ENCODE results near the gene PDE9A. TPM values are rescaled to one million over a fixed set of nuclear protein-coding genes. Genes with fewer than 3 reads are reported as not detected.
A peak's percentile ranks its signal among the peaks of the same experiment; 100 is the strongest.

Gene PDE9A
- total and polyA plus RNA-seq, 2 of the 4 experiments (the other 2 are of a cell fraction), result 0.89 to 0.90 TPM

DNA sequence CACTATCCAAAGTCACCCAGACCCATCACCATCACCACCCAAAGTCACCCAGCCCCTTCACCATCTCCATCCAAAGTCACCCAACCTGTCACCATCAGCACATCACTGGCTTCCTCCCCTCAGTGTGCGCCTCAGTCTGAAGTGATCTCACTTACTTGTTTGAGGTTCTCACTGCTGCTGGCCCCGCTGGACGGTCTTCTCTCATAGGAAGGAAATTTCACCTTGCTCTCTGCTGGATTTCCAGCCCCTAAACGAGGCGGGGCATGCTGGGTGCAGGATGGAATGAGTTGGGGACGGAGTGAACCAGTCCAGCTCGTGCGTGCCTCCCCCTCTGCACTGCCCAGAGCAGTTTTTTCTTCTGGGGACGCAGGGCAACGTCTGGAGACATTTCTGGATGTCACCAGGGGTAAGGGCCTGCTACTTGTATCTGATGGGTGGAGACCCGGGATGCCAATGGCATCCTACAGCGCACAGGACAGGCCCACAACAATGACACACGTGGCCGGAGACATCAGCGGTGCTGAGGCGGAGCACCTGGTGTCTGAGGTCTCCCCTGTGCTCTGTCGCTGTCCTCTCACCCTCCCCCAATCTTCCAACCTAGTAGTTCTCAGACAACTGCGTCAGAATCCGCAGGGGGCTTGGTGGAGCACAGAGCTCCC lies 38.6 kb downstream of the PDE9A start:
- Histone ChIP-seq H2BK15ac (ENCODE audit: low read depth, low read length) (no peak overlapping the region), H3K9ac (ENCODE audit: low read depth, low read length) (no peak overlapping the region), H3K27me3 (ENCODE audit: control insufficient read depth, insufficient read depth, low read length) (no peaks in the 10 kb centered on the region), H3K4ac (ENCODE audit: low read depth, low read length) (no peak overlapping the region), H2AFZ (replicated peaks; ENCODE audit: low read length, poor library complexity) (no peak overlapping the region), H4K5ac (ENCODE audit: low read depth, low read length) (no peak overlapping the region), H2BK20ac (ENCODE audit: low read depth, low read length) (no peak overlapping the region), H3K36me3 (ENCODE audit: control insufficient read depth, insufficient read depth, low read length) (no peaks in the 10 kb centered on the region), H3K9me1 (ENCODE audit: insufficient read depth, low read length) (no peaks in the 10 kb centered on the region), H3K79me1 (ENCODE audit: low read depth in 1 of 2, low read length in 2 of 2) (no peaks in the 10 kb centered on the region), H4K91ac (ENCODE audit: insufficient read depth, low read depth, low read length) (no peak overlapping the region), H4K20me1 (ENCODE audit: insufficient read depth, low read length) (no peaks in the 10 kb centered on the region), H4K8ac (ENCODE audit: low read depth in 2 of 2, low read length in 2 of 2) (no peak overlapping the region), H3K14ac (replicated peaks; ENCODE audit: low read depth, low read length) (no peak overlapping the region), H3K4me1 (ENCODE audit: control insufficient read depth, insufficient read depth, low read length) (peaks cover 2% of the 10 kb centered on the region; the same call in 1 of the 2 replicates), H3K9me3 (ENCODE audit: control insufficient read depth, insufficient read depth, low read length) (no peaks in the 10 kb centered on the region; the same call in 1 of the 2 replicates), H2BK120ac (ENCODE audit: low read depth, low read length) (no peak overlapping the region), H3K4me3 (ENCODE audit: insufficient read depth, low read depth, low read length) (no peak overlapping the region), H3K4me2 (ENCODE audit: low read depth, low read length) (no peak overlapping the region), H2AK5ac (ENCODE audit: low read depth, low read length) (no peak overlapping the region), H3K56ac (ENCODE audit: extremely low read depth, insufficient read depth, low read length) (no peak overlapping the region), H3K18ac (ENCODE audit: low read depth, low read length) (no peak overlapping the region), H2AK9ac (replicated peaks; ENCODE audit: low read depth, low read length, poor library complexity) (peak overlapping the region; percentile 48), H2BK5ac (ENCODE audit: low read depth, low read length, poor library complexity, severe bottlenecking) (no peak overlapping the region), H3K27ac (ENCODE audit: insufficient read depth, low read length) (no peak overlapping the region), H3K23ac (ENCODE audit: low read depth, low read length) (no peak overlapping the region)
- in situ Hi-C loops (cut with MboI; ENCODE audit: low sequenced_read_pairs) (no loop called here), intact Hi-C loops (cut with micrococcal nuclease) (no loop called here), dilution Hi-C loops (cut with HindIII; ENCODE audit: low sequenced_read_pairs, unreplicated experiment) (no loop called here)
- DNase-seq, result no peak
- ChIA-PET CTCF (no interaction called here), POLR2A (ENCODE audit: unreplicated experiment) (no interaction called here)
- no TSS peak for BruUV-seq (replicated peaks)
- TF ChIP-seq RAD21 (IDR thresholded peaks at IDR 0.05; ENCODE audit: low read length) (no peak), POLR2A (IDR thresholded peaks at IDR 0.05; ENCODE audit: low read depth, low read length) (no peak), USF2 (IDR thresholded peaks at IDR 0.05; ENCODE audit: low read depth, low read length) (no peak), BHLHE40 (IDR thresholded peaks at IDR 0.05; ENCODE audit: low read depth, low read length) (no peak), RCOR1 (IDR thresholded peaks at IDR 0.05; ENCODE audit: insufficient replicate concordance, low read length) (no peak), RFX5 (IDR thresholded peaks at IDR 0.05; ENCODE audit: low read depth, low read length) (no peak), NFE2L2 (IDR thresholded peaks at IDR 0.05; ENCODE audit: low read depth, low read length) (no peak), MAFK (IDR thresholded peaks at IDR 0.05; ENCODE audit: low read depth, low read length) (no peak), FOS (IDR thresholded peaks at IDR 0.05; ENCODE audit: low read depth, low read length) (no peak), MXI1 (IDR thresholded peaks at IDR 0.05; ENCODE audit: borderline replicate concordance, low read depth, low read length) (no peak), MAZ (IDR thresholded peaks at IDR 0.05; ENCODE audit: borderline replicate concordance, low read depth, low read length) (no peak), SMC3 (IDR thresholded peaks at IDR 0.05; ENCODE audit: low read depth, low read length) (no peak), CHD1 (IDR thresholded peaks at IDR 0.05; ENCODE audit: low read depth, low read length) (no peak), CEBPB (IDR thresholded peaks at IDR 0.05; ENCODE audit: low read depth, low read length) (no peak)
- TF ChIP-seq, protein P1, sequence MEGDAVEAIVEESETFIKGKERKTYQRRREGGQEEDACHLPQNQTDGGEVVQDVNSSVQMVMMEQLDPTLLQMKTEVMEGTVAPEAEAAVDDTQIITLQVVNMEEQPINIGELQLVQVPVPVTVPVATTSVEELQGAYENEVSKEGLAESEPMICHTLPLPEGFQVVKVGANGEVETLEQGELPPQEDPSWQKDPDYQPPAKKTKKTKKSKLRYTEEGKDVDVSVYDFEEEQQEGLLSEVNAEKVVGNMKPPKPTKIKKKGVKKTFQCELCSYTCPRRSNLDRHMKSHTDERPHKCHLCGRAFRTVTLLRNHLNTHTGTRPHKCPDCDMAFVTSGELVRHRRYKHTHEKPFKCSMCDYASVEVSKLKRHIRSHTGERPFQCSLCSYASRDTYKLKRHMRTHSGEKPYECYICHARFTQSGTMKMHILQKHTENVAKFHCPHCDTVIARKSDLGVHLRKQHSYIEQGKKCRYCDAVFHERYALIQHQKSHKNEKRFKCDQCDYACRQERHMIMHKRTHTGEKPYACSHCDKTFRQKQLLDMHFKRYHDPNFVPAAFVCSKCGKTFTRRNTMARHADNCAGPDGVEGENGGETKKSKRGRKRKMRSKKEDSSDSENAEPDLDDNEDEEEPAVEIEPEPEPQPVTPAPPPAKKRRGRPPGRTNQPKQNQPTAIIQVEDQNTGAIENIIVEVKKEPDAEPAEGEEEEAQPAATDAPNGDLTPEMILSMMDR (conservative IDR thresholded peaks at IDR 0.05; ENCODE audit: low read depth, low read length), result no peak
- no peak for ATAC-seq (ENCODE audit: low read depth)
- 77% methylated on average over 8 of the region's 19 CpGs; no CpG with 5 or more reads in 1 of the 2 experiments for WGBS, 2 experiments (ENCODE audit: extremely low coverage in 2 of 2, insufficient read length in 1 of 2)
